Hepatic stellate cell (primary cell): ENCODE results near the gene EVA1A.

ENCODE experiments used
- DNase-seq: peaks from one replicate; pipeline ENCODE4 v3.0.0; 2011; ENCODE audit warnings: low spot score

EVA1A gene

GRCh38 chr2:75589391-75590105 lies 28.8 kb upstream of the EVA1A start:
- DNase-seq, result no peak

DNA sequence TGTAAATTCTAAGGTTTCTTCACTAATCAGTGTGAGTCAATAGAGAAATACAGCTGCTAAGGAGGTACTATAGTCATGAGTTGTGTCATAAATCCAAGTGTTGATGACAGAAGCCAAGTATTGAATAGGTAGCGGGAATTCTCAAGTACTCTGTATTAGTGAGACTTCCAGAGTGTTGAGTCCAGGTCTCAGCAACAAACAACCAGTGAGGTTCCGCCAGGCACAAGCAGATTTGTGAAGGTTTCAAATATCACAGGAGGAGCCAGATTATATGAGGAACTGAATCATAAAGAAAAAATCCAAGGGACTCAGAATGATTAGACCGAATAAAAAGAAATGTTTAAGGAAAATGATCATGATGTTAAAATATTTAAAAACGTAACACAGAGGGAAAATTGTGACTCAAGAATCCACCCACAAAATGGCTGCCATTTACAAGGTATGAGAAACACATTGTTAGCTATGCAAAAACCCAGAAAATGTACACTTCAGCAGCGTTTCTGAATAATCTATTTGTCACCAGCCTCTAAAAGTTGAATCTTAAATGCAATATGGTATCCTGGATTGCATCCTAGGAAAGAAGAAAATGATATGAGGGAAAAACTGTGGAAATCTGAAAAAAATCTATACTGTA lies 27.3 kb upstream of the EVA1A start:
- no peak for DNase-seq

- no peak for DNase-seq
Observed at GRCh38 chr2:75586971-75587370, 26.2 kb upstream of the EVA1A start.

- no peak for DNase-seq
Observed at GRCh38 chr2:75582840-75583239, 22.1 kb upstream of the EVA1A start.

DNA sequence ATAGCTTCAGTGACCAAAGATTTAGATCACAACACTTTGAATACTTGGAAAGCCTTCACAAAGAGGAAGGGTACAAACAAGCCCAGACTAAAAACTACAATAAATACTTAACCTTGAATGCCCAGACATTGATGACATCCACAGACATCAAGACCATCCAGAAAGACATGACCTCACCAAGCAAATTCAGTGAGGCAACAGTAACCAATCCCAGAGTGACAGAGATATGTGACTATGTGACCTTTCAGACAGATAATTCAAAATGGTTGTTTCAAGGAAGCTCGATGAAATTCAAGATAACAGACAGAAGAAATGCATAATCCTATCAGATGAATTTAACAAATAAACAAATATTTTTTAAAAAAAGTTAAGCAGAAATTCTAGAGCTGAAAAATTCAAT lies 19.9 kb upstream of the EVA1A start:
- no peak for DNase-seq

DNA sequence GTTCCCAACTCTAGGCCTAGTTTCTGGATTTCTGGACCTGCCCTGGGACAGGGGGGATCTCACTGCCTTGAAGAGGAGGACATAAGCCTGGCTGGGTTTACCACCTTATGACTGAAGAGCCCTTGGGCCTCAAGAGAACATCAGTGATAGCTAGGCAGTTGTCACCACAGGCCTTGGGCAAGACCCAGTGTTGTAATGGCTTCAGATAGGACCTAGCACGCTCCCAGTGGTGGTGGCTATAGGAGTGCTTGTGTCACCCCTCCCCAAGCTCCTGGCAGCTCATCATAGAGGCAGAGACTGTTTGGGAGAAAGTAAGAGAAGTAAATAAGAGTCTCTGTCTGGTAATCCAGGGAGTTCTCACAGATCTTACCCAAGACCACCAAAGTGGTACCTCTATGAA lies 19.4 kb upstream of the EVA1A start:
- DNase-seq, result no peak

DNA sequence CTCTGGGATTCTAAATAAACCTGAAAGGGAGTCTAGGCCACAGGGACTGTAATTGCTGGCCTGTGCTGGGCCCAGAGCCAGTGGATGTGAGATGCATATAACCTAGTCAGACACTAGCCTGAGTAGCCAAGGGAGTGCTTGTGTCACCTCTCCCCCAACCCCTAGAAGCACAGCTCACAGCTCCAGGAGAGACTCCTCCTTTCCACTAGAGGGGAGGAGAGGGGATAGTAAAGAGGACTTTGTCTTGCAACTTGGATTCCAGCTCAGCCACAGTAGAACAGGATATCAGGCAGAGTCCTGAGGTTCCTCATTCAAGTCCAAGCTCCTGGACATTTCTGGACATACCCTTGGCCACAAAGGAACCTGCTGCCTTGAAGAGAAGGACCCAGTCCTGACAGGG lies 18.4 kb upstream of the EVA1A start:
- DNase-seq, result no peak

DNA sequence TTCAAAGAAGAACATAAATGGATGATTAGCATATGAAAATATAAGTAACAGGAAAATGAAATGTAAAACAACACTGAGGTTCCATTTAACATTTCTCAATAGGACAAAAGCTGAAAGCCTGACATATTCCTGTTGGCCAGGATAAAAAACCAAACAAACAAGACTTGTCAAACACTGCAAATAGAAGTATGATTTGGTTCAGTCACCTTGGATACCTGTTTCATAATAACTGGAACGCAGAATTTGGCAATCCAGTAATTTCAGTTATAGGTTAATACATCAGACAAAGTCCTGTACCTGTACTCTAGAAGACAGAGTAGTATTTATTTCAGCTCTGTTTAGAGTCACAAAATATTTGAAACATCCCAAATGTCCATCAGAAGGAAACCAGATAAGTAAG lies 16.5 kb upstream of the EVA1A start:
- no peak for DNase-seq

- no peak for DNase-seq
Observed at GRCh38 chr2:75574106-75574505, 13.4 kb upstream of the EVA1A start.

- no peak for DNase-seq
Observed at GRCh38 chr2:75573145-75573878, 12.6 kb upstream of the EVA1A start.

GRCh38 chr2:75571730-75572430 lies 11.1 kb upstream of the EVA1A start:
- no peak for DNase-seq

DNA sequence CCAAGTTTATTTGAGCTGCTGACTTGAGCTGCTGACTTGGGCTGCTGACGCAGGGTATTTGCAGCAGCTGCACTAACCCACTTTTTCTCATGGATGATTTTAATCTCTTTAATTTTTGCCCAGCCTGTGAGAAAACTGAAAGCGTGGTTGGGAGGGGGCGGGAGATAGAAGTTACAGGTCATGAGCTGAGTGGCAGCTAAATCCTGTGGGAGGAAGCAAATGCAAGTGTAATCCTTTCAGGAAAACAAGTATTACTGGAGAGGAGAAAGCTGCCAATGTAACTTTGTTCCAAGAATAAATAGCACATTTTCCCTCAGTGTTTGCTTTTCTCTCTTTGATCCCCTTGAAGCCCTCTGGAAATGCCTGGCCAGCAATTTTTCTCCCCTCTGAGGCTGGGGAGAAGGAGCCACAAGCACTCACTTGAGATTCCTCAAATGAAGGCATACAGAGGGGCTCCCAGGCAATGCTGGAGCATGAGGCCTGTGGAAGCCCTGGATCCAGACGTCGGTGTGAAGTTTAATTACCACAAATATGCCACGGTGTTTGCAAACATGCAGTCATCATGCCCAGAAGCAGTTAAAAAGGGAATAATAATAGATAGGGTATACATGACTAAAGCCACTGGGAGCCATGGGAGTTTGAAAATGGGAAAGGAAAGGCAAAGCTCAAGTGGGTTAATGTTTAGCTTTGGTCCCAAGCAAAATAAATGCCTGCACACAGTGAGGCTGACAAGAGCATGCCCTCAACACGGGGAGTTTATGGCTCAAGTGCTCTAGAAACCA lies 10.4 kb upstream of the EVA1A start:
- DNase-seq, result no peak

- DNase-seq, result no peak
Observed at GRCh38 chr2:75570024-75570947, 9.5 kb upstream of the EVA1A start.

GRCh38 chr2:75569546-75569945 lies 8.8 kb upstream of the EVA1A start:
- DNase-seq, result no peak

DNA sequence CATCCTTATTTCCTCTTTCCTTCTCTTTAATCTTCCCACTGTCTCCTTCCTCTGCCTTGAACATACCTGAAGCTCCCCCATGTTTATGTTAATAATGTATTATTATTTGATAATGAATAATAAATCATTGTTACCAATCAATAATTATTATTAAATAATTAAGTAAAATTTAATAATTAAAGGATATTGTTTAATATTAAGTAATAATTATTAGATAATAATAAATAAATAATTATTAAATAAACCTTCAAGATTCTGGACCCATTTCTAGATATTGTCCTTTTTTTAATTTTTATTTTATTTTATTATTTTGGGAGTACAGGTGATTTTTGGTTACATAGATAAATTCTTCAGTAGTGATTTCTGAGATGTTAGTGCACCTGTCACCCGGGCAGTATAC lies 7.4 kb upstream of the EVA1A start:
- no peak for DNase-seq

DNA sequence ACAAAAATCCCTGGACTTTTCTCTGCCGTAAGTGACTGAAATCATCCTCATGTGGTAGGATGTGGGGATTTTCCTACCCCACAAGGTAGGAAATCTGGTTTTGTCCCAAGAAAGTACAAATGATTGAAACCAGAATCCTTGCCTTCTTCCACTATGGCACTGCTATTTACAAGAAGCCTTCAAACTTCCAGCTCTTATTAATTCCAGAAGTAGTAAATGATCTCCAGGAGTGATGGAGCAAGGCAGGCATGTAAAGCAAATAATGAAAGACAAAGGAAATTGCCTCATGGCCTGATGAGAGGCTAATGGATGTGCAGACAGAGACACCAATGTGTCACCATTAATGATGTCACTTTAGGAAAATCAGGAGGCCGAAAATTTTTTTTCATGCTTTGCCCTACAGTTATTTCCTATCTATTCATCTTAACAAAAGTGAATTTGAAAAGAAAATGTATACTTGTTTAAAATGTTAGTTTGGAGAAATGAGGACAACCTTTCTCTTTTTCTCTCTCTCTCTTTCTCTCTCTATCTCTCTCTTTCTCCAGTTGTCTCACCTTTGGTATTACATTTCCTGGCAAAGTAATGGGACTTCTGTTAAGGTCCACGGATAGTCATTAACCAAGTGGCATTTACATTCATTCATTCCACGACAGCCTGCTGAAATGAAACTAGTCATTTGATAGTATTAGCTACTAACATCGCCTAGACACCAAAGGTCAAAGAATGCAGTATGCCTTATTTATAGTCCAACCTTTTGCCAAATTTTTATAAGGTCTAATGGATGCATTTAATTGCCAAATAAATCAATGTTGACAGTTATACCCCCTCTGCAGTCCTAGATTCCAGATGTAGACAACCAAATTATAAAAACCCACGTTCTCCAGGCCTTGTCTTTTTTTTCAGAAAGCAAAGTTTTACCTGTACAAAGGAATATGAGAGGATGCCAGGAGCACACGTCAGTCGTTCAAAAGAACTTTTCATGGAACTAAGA lies 5.0 kb upstream of the EVA1A start:
- no peak for DNase-seq

DNA sequence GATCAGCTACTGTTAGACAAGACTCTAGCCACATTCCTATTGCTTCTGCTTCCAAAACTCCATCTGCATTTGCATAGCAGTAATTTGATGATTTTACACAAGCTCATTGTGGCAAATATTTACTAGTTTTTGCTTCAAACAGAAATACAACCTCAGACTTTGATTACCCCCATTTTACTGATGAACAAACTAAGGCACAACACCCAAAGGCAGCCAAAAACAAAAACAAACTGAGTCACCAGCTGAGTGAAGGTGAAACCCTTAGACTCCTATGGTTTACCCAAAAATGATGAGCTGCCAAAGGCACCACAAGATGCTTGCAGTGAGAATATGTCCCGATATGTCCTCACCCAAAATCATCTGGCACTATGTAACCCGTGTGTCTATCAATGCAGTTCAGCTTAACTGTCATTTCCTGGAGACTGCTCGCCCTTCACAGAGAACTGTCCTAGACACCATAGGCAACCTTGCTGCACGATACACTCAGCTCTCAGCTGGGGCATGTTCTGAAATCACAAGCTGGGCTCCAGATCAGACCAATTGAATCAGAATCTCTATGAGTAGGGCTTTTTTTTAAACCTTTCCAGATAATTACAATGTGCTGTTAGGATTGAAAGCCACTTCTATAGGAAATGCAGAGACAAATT lies 4.1 kb upstream of the EVA1A start:
- DNase-seq, result no peak

GRCh38 chr2:75564026-75564688 lies 3.4 kb upstream of the EVA1A start:
- DNase-seq, result no peak

DNA sequence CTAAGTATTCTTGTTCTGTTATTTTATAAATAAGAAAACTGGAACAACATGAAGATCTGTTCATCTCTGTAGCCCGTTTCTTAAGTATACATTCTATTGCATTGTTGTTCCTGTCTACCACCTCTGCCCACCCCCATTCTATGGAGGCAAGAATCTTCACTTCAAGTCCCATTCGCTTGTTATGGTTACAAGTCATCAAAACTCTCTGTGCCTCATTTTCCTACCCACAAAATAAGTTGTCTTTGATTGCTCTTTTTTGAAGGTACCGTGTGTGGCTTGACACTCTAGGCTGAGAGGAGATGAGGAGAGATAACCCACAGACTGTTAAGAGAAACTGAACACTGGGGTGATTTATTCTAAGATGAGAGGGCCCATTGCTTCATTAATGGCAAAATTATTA lies 2.9 kb upstream of the EVA1A start:
- no peak for DNase-seq
